ENCODE data around the gene WNT3A. TPM values are rescaled to one million over a fixed set of nuclear protein-coding genes. Genes with fewer than 3 reads are reported as not detected.

Gene WNT3A
- total RNA-seq, 6 experiments from 2014 or later: not detected

- Histone ChIP-seq H3K27ac (no peak overlapping the region), H3K4me3 (no peak overlapping the region), H3K9me3 (no peaks in the 10 kb centered on the region), H3K27me3 (no peaks in the 10 kb centered on the region), H3K36me3 (no peaks in the 10 kb centered on the region), H3K4me1 (no peaks in the 10 kb centered on the region)
- no peak for DNase-seq
- intact Hi-C loops (cut with DNase I): no loop called here
- no peak for ATAC-seq
- WGBS (ENCODE audit: insufficient coverage, low coverage, low lambda C conversion rate, missing lambda C conversion rate): 50% methylated on average over 2 of the region's 5 CpGs
- TF ChIP-seq POLR2A (IDR thresholded peaks at IDR 0.05) (no peak), CTCF (IDR thresholded peaks at IDR 0.05) (no peak)
Observed at GRCh38 chr1:228012555-228012954, 5.8 kb downstream of the WNT3A start.

GRCh38 chr1:228013131-228013934 lies 6.5 kb downstream of the WNT3A start:
- Histone ChIP-seq H3K9me3 (no peaks in the 10 kb centered on the region), H3K4me1 (no peaks in the 10 kb centered on the region), H3K4me3 (no peak overlapping the region), H3K27me3 (no peaks in the 10 kb centered on the region), H3K27ac (no peak overlapping the region), H3K36me3 (no peaks in the 10 kb centered on the region)
- peak in 2 of 3 donors; percentile 42 to 49 for DNase-seq
- TF ChIP-seq CTCF (IDR thresholded peaks at IDR 0.05) (no peak), POLR2A (IDR thresholded peaks at IDR 0.05) (no peak)
- no peak for ATAC-seq
- intact Hi-C loops (cut with DNase I): no loop called here
- 49% methylated on average over 14 of the region's 24 CpGs for WGBS (ENCODE audit: insufficient coverage, low coverage, low lambda C conversion rate, missing lambda C conversion rate)

- intact Hi-C loops (cut with DNase I): no loop called here
- no peaks in the 10 kb centered on the region for H3K36me3 ChIP-seq
- no peak overlapping the region for H3K4me3 ChIP-seq
- H3K4me1 ChIP-seq: no peaks in the 10 kb centered on the region
- 52% methylated on average over 11 of the region's 21 CpGs for WGBS (ENCODE audit: insufficient coverage, low coverage, low lambda C conversion rate, missing lambda C conversion rate)
- DNase-seq (peak in 1 of 3 donors; percentile 48), ATAC-seq (no peak)
- no peaks in the 10 kb centered on the region for H3K9me3 ChIP-seq
- no peaks in the 10 kb centered on the region for H3K27me3 ChIP-seq
- TF ChIP-seq POLR2A (IDR thresholded peaks at IDR 0.05) (no peak), CTCF (IDR thresholded peaks at IDR 0.05) (no peak)
- H3K27ac ChIP-seq: no peak overlapping the region
Observed at GRCh38 chr1:228013935-228014930, 7.4 kb downstream of the WNT3A start.

GRCh38 chr1:228015276-228016180 lies 8.7 kb downstream of the WNT3A start:
- H3K27me3 ChIP-seq: no peaks in the 10 kb centered on the region
- intact Hi-C loops (cut with DNase I): no loop called here
- no peaks in the 10 kb centered on the region for H3K9me3 ChIP-seq
- no peak for TF ChIP-seq POLR2A (IDR thresholded peaks at IDR 0.05)
- H3K36me3 ChIP-seq: no peaks in the 10 kb centered on the region
- 58% methylated on average over 4 of the region's 21 CpGs for WGBS (ENCODE audit: insufficient coverage, low coverage, low lambda C conversion rate, missing lambda C conversion rate)
- no peak overlapping the region for H3K27ac ChIP-seq
- no peak overlapping the region for H3K4me3 ChIP-seq
- ATAC-seq (no peak), DNase-seq (peak in 2 of 3 donors; percentile 17 to 32)
- no peaks in the 10 kb centered on the region for H3K4me1 ChIP-seq

Measured in right lobe of liver (tissue), 6 donors.